Sigmoid colon (tissue), 4 donors: ENCODE measurements around the gene GRIP1.

Source experiments
- EP300 ChIP-seq, 4 donors: sonication (generic); formaldehyde crosslinking; IDR thresholded peaks; one replicate each; pipeline ENCODE4 v1.6.1; 2017; ENCODE audit warnings: antibody characterized with exemption in 4 of 4
- POLR2A ChIP-seq, 2 donors: fragments of 450-650 bp; IDR thresholded peaks; one replicate each; pipeline ENCODE4 v1.6.1; 2016; ENCODE audit warnings: antibody characterized with exemption in 2 of 2, mild to moderate bottlenecking in 2 of 2, moderate library complexity in 2 of 2
- TF ChIP-seq, protein P1 (sequence below), 4 experiments: fragments of 450-650 bp in 3 of 4; fragments of 200-600 bp in 1 of 4; IDR thresholded peaks; one replicate each; pipeline ENCODE4 v1.5.1; 2016 to 2019; ENCODE audit warnings: antibody characterized with exemption in 4 of 4, mild to moderate bottlenecking in 3 of 4, moderate library complexity in 2 of 4

DNA sequence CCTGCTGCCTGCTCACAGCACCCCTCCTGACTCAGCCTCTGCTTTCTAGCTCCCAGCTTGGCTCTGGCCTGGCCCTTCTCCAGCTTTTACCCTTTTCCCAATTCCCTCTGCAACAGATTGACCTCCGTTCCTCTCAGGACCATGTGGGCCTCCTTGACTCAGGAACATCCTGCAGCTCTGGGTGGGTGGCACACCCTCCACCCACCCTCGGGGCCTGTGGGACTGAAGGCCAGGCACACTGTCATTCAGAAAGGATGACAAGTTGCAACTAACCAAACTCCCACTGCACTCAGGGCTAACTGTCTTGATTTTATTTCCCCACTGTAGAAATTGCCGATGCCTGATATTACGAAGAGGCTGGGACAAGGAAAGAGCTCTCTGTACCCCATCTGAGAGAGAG lies 317.2 kb downstream of the GRIP1 start:
- TF ChIP-seq, protein P1, sequence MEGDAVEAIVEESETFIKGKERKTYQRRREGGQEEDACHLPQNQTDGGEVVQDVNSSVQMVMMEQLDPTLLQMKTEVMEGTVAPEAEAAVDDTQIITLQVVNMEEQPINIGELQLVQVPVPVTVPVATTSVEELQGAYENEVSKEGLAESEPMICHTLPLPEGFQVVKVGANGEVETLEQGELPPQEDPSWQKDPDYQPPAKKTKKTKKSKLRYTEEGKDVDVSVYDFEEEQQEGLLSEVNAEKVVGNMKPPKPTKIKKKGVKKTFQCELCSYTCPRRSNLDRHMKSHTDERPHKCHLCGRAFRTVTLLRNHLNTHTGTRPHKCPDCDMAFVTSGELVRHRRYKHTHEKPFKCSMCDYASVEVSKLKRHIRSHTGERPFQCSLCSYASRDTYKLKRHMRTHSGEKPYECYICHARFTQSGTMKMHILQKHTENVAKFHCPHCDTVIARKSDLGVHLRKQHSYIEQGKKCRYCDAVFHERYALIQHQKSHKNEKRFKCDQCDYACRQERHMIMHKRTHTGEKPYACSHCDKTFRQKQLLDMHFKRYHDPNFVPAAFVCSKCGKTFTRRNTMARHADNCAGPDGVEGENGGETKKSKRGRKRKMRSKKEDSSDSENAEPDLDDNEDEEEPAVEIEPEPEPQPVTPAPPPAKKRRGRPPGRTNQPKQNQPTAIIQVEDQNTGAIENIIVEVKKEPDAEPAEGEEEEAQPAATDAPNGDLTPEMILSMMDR (IDR thresholded peaks at IDR 0.05): no peak
- TF ChIP-seq POLR2A (IDR thresholded peaks at IDR 0.05) (no peak), EP300 (IDR thresholded peaks at IDR 0.05) (no peak)
